ENCODE measurements around the gene UBE2D2. TPM values are rescaled to one million over a fixed set of nuclear protein-coding genes. Genes with fewer than 3 reads are reported as not detected.
"Not testable (repeated sequence)": the region's sequence is repeated elsewhere in the genome, so short reads cannot be mapped to it uniquely, and the experiment has no call there.

UBE2D2 gene
- polyA plus RNA-seq, 1 donor = 132 TPM

DNA sequence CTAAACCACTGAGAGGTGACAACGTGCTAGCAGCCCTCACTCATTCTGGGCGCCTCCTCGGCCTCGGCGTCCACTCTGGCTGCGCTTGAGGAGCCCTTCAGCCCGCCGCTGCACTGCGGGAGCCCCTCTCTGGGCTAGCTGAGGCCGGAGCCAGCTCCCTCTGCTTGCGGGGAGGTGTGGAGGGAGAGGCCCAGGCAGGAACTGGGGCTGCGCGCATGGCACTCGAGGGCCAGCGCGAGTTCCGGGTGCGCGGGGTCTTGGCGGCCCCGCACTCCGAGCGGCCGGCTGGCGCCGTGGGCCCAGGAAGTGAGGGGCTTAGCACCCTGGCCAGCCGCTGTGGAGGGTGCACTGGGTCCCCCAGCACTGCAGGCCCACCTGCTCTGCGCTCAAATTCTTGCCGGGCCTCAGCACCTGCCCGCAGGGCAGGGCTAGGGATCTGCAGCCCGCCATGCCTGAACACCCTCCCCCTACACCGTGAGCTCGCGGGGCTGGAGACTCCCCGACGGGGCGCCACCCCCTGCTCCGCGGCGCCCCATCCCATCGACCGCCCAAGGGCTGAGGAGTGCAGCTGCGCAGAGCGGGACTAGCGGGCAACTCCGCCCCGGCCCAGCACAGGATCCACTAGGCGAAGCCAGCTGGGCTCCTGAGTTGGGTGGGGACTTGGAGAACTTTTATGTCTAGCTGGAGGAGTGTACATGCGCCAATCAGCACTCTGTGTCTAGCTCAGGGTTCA lies 11.8 kb upstream of the UBE2D2 start:
- no peak for DNase-seq (ENCODE audit: low read depth)

DNA sequence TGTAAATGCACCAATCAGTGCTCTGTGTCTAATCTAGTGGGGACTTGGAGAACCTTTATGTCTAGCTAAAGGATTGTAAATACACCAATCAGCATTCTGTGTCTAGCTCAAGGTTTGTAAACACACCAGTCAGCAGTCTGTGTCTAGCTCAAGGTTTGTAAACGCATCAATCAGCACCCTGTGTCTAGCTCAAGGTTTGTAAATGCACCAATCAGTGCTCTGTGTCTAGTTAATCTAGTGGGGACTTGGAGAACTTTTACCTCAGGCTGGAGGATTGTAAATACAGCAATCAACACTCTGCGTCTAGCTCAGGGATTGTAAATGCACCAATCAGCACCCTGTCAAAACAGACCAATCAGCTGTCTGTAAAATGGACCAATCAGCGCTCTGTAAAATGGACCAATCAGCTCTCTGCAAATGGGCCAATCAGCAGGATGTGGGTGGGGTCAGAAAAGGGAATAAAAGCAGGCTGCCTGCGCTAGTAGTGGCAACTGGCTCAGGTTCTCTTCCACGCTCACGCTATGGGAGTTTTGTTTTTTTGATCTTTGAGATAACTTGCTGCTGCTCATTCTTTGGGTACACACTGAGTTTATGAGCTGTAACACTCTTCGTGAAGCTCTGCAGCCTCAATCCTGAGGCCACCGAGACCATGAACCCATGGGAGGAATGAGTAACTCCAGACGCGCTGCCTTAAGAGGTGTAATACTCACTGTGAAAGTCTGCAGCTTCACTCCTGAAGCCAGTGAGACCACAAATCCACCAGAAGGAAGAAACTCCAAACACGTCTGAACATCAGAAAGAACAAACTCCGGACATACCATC lies 10.9 kb upstream of the UBE2D2 start:
- not testable (repeated sequence) for DNase-seq (ENCODE audit: low read depth)

DNA sequence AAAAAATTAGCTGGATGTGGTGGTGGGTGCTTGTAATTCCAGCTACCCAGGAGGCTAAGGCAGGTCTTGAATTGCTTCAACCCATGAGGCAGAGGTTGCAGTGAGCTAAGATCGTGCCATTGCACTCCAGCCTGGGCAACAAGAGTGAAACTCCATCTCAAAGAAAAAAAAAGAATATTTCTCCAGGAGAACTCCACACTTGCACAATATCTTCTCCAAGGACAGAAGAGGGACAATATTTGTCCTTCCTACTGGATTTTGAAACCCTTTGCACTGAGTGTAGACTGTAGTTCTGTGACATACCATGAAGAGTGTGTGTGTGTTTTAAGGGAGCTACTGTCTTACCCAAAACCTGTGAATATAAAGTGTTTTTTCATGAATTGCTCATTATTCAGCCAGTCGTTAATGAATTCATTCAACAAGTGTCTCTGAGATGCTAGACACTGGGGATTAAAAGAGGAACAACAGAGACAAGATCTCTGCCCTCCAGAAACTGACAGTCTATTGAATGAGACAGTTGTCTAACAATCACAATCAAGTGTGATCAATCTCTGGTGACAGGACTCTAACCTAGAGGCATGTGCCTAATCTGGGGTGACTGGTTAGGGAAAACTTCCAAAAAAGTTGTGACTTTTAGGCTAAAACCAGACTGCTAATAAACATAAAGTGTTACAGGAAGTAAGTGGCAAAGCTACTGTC lies 9.8 kb upstream of the UBE2D2 start:
- no peak for DNase-seq (ENCODE audit: low read depth)

DNA sequence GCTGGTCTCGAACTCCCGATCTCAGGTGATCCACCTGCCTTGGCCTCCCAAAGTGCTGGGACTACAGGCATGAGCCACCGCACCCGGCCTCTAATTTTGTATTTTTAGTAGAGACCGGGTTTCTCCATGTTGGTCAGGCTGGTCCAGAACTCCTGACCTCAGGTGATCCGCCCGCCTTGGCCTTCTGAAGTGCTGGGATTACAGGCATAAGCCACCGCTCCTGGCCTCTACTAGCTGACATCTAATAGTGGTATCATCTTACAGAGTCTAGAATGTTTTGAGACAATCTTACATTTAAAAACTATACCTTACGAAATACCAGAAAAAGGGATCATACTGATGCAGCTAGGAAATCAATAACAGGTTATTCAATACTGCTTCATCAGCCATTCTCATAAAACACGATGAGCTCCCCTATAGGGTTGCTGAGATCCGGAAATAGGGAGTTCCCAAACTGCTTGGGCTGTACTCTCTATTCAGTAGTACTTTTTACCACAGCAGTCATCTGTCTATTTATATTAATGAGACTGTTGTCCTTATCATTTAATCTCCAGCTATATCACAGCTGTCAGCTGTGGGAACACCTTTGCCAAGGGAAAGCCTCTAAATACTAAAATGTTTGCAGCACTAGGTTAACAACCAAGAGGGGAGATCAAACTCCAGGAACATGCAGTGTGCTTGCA lies 8.1 kb upstream of the UBE2D2 start:
- DNase-seq (ENCODE audit: low read depth) = no peak

DNA sequence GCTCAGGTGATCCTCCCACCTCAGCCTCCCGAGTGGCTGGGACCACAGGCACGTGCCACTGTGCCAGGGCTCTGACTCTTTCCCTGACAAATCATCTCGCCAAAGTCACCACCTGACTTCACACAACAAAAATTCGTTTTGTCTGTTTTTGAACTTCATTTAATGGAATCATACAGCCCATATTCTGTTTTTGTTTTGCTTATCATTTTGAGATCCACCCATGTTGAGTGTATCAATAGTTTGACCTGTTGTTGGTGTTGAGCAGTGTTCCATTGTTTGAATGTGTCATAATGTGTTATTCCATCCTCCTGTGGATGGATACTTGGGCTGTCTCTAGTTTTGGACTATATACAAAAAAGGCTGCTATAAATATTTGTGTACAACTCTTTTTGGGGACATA lies 6.9 kb upstream of the UBE2D2 start:
- no peak for DNase-seq (ENCODE audit: low read depth)

DNA sequence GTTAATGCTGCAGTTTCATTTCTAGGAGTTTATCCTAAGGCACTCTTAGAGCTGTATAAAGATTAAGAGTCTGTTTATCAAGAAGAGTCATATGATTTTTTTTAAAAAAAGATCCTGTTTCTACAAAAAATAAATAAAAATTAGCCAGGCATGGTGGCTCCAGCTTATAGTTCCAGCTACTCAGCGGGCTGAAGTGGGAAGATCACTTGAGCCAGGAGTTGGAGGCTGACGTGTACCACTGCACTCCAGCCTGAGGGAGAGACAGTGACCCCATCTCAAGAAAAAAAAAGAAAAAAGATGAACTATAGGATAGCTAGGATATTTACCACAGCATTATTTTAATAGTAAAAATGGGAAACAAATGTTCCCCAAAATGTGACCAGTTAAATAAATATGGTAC lies 3.3 kb upstream of the UBE2D2 start:
- DNase-seq (ENCODE audit: low read depth) = no peak

DNA sequence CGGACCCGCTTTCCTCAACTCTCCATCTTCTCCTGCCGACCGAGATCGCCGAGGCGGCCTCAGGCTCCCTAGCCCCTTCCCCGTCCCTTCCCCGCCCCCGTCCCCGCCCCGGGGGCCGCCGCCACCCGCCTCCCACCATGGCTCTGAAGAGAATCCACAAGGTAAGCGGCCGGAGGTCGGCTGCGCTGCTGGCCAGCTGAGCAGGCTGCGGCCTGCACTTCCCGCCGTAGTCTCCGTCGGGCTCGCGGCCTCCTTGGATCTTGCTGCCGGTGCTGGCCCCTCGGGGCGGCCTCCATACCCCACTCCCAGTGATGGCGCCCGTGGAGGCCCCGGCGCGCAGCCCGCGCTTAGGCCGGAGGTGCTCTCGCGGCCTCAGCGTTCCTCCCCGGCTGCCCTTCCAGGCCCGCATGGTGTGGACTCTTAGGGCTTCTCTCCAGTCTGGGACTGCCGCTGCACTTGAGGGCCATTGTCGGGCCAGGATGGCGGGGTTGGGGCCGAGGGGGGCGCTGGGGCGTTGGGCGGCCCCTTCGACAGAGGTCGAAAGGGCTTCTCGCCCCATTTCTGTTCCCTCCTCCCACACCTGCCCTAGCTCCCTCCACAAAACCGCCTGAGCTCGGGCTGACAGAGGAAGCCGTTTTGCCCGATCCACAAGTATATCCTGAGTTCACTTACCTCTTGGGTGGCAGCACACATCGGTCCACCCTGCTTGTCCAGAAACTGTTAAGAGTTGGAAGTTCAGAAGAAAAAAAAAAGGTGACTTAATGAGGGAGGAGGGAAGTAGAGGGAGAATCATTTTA lies 714 bp downstream of the UBE2D2 start:
- no peak for DNase-seq (ENCODE audit: low read depth)

DNA sequence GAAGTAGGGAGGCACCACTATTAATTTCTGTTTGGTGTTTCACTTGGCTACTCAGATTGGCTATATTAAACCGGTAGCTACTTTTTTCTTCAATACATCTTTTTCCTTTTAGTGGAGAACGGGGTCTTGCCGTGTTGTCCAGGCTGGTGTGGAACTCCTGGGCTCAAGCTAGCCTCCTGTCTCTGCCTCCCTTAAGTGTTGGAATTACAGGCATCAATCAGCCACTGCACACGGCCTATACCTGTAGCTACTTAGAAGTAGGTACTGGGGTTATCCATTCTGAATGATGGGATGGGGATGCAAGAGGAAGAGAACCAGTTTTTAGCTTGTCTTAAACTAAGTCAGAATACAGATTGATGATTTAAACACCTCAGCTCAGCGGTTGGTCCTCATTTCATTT lies 1.7 kb downstream of the UBE2D2 start:
- DNase-seq (ENCODE audit: low read depth) = no peak

DNA sequence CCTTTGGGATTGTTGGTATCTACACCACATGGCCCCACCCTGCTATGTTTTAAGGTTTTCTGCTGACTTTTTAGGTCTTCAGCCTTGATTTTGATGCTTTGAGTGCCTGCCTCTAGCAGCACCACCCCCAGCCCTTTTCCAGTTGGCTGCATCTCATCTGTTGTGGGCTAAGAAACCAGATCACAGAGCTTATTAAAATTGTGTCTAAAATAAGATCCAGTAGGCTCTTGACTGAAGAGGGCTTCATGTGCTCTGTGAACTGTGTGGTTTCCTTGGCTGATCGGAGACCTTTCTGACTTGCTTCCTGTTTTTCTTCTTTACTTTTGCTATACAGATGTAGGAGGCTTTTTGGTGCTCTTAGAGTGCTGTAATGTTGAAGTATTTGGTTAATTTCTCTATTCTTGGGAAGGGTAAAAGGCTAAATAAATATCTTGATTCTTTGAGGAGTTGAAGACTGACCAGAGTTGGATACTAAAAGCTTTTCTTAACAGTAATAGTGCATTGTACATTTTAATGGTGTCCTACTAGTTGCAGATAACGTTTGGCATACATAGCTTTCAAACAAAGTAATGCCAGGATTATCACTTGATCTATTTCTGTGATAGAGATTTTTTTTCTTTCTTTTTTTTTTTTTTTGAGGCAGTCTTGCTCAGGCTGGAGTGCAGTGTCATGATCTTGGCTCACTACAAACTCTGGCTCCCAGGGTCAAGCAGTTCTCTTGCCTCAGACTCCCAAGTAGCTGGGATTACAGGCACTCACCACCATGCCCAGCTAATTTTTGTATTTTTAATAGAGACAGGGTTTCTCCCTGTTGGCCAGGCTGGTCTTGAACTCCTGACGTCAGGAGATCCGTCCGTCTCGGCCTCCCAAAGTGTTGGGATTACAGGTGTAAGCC lies 4.5 kb downstream of the UBE2D2 start:
- no peak for DNase-seq (ENCODE audit: low read depth)

DNA sequence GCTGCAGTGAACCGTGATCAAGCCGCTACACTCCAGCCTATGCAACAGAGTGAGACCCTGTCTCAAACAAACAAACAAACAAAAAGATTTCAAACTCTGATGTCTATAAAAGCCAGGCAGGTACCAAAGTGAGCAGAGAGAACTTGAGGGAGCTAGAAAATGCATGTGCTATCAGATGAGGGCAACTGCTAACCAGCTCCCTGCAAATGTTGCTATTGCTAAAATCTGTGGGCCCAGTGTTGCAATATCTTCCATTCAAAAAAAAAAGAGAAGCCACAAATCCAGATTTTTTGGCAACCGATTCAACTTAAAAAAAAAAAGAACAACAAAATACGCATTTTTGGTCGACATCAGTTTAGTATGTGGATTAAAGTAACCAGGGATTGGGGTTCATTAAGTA lies 5.5 kb downstream of the UBE2D2 start:
- DNase-seq (ENCODE audit: low read depth) = no peak

DNA sequence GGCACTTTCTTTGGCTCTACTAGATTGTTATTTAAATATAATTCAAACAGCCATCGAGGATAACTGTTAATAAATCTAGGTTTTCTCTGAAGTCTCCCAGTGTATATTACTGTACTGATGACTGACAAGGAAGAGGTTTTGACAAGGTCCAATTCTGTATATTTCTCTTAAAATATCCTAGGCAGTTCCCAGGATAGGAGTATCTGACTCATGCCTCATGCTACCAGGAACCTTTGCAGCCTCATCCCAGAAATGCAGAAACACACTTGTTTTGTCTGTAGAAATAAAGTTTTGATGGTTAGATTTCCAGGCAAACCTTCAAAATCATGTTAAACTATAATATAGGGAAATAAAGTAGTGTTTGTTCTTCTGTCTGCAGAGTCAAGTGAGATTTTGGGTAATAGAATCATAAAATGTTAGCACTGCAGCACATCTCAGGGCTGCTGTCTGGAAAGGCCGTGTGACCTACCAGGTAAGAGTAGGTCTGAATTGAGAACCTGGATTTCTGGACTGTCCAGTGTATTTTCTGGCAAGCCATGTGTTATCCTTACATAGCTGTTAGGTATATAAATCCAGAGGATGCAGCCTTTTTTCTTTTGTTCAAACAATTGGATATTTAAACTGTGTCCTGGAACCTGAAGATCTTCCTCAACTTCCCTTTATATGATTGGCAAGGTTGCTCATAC lies 8.3 kb downstream of the UBE2D2 start:
- no peak for DNase-seq (ENCODE audit: low read depth)

DNA sequence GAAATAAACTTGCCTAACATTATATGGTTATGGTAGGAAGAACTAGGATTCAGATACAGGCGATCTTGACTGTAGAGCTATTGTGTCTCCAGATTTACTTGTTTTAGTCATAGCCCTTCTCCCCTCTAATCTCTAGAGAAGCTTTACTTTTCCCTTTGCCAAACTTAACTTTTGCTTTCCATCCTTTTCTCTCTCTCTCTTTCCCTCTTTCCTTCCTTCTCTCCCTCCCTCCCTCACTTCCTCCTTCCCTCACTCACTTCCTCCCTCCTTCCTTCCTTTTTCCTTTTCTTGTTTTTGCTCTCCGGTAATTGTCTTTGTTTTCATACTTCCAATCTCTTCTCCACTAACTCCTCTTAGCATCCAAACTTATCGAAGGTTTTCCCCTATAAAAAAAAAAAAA lies 10.4 kb downstream of the UBE2D2 start:
- no peak for DNase-seq (ENCODE audit: low read depth)

DNA sequence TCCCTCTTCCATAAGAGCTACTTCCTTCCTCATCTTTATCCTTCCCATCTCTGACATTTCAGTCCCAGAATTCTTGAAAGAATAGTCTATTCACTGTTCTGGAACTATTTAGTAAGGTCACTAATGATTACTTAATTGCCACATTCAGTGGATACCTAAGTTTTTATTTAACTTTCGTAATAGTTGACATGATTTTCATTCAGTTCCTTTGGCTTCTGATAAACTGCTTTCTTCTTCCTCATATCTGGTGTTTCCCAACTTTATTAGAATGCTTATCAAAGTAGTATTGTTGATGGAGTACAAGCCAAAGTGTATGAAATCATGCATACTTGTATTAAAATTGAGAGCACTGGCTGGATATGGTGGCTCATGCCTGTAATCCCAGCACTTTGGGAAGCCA lies 10.8 kb downstream of the UBE2D2 start:
- DNase-seq (ENCODE audit: low read depth) = no peak

DNA sequence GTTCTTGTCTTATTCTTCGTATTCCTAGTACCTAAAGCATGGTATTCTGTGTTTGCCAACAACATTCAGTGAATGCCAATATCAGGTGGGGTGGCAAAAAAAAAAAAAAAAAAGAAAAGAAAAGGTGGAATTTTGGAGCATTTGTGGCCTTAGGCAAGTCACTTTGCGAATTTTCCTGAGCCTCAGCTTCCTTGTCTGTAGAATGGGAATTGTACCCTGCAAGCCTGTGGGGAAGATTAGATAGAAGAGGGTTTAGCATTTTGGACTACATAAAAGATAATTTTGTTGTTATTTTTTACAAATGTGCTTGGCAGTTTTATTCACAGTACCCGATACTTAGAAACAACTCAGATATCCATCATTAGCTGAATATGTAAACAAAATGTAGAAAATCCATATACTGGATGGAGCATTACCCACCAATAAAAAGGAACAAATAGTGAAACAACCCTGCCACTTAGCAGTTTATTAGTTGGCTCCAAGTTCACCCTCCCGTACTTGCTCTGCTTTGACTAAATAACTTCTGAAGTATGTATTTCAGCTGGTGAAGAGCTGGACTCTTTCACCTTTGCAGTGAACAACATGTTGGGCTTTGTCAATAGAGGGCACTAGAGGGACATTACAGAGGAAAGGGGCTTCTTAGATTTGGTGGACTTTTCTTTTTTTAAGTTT lies 13.6 kb downstream of the UBE2D2 start:
- DNase-seq (ENCODE audit: low read depth) = no peak

DNA sequence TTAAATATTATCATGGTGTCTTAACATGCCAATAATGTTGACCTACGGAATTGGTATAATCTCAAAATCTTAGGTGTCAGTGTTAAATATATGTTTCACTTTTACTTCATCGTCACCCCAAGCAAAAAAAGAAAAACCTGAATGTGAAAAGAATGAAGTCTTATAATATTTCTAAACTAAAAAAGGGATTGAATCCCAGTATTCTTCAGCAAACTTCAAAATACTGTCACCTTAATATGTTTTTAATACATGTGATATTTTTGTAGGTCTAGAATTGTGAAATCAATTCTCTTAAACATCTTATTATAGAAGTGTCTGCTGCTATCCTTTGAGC lies 14.1 kb downstream of the UBE2D2 start:
- no peak for DNase-seq (ENCODE audit: low read depth)

DNA sequence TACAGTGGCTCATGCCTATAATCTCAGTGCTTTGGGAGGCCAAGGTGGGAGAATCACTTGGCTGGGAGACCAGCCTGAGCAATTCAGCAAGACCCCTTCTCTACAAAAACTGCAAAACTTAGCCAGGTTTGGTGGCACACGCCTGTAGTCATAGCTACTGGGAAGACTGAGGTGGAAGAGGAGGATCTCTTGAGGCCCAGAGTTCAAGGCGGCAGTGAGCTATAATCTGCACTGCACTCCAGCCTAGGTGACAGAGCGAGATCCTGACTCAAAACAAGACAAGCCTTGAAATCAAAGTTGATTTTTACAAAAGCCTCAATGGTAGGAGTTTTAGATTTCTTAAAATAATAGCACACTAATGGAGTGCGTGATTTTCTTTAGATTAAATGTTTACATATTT lies 14.6 kb downstream of the UBE2D2 start:
- no peak for DNase-seq (ENCODE audit: low read depth)

DNA sequence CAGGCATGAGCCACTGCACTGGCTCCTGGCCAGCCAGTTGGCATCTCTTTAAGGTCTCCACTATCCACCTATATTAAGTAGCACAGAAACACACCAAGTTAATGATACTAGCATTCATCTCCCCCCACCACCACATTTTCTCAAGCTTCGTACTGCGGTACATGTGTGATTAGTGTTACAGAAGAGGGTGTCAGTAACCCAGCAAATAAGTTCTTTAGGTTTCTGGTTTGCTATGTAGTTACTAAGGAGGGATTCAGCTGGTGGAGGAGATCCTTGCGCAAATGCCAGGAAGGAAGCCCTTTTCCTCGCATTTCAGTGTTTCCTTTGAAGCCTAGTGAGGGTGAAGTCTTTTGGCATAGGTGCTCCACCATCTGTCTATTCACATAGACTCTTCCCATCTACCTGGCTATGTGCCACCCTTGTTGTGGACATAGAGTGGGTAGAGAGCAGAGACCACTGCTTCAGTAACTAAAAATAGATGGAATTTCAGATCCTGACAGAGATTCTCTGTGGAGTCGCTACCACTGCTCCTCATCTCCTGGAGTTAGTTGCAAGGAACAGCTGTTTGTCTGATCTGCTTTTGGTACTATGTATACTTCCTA lies 16.7 kb downstream of the UBE2D2 start:
- no peak for DNase-seq (ENCODE audit: low read depth)

DNA sequence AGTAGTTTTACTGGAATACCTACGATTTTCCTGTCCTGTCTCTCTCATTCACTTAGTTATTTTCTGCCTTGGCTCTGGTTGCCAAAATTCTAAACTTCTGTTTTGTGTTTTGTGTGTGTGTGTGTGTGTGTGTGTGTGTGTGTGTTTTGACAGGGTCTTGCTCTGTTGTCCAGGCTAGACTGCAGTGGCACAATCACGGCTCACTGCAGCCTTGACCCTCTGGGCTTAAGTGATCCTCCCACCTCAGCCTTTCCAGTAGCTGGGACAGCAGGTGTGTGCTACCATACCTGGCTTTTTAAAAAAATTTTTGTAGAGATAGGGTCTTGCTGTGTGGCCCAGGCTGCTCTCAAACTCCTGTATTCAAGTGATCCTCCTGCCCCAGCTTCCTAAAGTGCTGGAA lies 17.2 kb downstream of the UBE2D2 start:
- no peak for DNase-seq (ENCODE audit: low read depth)

DNA sequence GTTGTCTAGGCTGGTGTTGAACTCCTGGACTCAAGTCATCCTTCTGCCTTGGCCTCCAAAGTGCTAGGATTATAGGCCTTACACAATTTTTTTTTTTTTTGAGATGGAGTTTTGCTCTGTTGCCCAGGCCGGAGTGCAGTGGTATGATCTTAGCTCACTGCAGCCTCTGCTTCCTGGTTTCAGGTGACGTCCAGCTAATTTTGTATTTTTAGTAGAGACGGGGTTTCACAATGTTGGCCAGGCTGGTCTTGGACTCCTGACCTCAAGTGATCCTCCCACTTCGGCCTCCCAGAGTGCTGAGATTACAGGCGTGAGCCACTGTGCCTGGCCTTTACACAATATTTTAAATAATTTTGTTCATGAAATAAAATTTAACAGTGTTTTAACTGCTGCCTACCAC lies 21.0 kb downstream of the UBE2D2 start:
- not testable (repeated sequence) for DNase-seq (ENCODE audit: low read depth)

Measured in forelimb muscle (tissue), 1 donor.